ENCODE data around the gene TTLL7.

TTLL7 gene

GRCh38 chr1:83929184-83929583 lies 69.7 kb downstream of the TTLL7 start:
- no peak for TF ChIP-seq CTCF (IDR thresholded peaks at IDR 0.05; ENCODE audit: extremely low read depth, insufficient read depth, missing control alignments)
- in situ Hi-C loops (cut with MboI; ENCODE audit: low pct_unique_long_range_greater_than_20kb, low sequenced_read_pairs, unreplicated experiment) = loop anchor here (10.0 kb wide), 1 partner anchor 196 kb away; no protein-coding TSS in a partner anchor
- DNase-seq (ENCODE audit: low spot score) = no peak

GRCh38 chr1:83928396-83928795 lies 70.5 kb downstream of the TTLL7 start:
- no peak for TF ChIP-seq CTCF (IDR thresholded peaks at IDR 0.05; ENCODE audit: extremely low read depth, insufficient read depth, missing control alignments)
- DNase-seq (ENCODE audit: low spot score) = no peak
- in situ Hi-C loops (cut with MboI; ENCODE audit: low pct_unique_long_range_greater_than_20kb, low sequenced_read_pairs, unreplicated experiment) = loop anchor here (10.0 kb wide), 1 partner anchor 196 kb away; no protein-coding TSS in a partner anchor

DNA sequence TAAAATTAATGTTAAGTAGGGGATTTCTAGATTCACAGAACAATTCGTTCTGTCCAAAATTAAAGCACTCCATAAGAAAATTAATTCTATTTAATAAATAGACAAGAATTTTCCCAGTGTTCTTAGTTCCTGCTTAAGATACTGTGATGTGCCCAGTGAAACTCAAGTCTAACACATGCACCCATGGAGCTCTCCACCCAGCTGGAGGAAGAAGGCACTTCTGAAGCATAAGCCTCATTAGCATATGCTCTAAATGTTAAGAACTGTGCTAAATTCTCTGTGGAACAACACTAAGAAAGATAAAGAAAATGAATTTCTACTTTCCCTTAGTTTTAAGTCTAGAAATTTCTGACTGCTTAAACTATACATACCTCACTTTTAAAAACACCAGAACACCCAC lies 71.2 kb downstream of the TTLL7 start:
- no peak for TF ChIP-seq CTCF (IDR thresholded peaks at IDR 0.05; ENCODE audit: extremely low read depth, insufficient read depth, missing control alignments)
- in situ Hi-C loops (cut with MboI; ENCODE audit: low pct_unique_long_range_greater_than_20kb, low sequenced_read_pairs, unreplicated experiment) = loop anchor here (10.0 kb wide), 1 partner anchor 197 kb away; no protein-coding TSS in a partner anchor
- no peak for DNase-seq (ENCODE audit: low spot score)

- TF ChIP-seq CTCF (IDR thresholded peaks at IDR 0.05; ENCODE audit: extremely low read depth, insufficient read depth, missing control alignments) = no peak
- DNase-seq (ENCODE audit: low spot score) = no peak
- in situ Hi-C loops (cut with MboI; ENCODE audit: low pct_unique_long_range_greater_than_20kb, low sequenced_read_pairs, unreplicated experiment) = loop anchor here (10.0 kb wide), 1 partner anchor 198 kb away; no protein-coding TSS in a partner anchor
These were observed 71.9 kb downstream of the TTLL7 start for GRCh38 chr1:83927061-83927460.

DNA sequence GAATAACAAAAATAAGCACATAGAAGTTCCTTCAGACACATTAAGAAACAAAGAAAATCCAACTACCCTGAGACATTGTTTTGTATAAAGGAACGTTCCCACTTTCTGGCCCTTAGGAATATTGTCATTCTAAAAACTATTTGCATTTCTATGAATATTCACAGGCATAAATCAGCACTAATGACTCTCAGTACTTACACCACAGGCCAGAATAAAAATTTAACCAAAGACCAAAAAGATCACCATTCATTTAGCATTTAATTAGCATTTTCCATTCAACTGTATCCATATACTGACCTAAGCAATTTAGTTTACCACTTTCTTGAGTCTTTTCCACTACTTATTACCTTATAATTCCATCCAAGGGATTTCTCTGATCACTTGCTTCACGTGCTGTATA lies 75.4 kb downstream of the TTLL7 start:
- in situ Hi-C loops (cut with MboI; ENCODE audit: low pct_unique_long_range_greater_than_20kb, low sequenced_read_pairs, unreplicated experiment) = loop anchor here (10.0 to 25.0 kb wide), 2 partner anchors 201 to 839 kb away; no protein-coding TSS in a partner anchor
- no peak for DNase-seq (ENCODE audit: low spot score)
- no peak for TF ChIP-seq CTCF (IDR thresholded peaks at IDR 0.05; ENCODE audit: extremely low read depth, insufficient read depth, missing control alignments)

DNA sequence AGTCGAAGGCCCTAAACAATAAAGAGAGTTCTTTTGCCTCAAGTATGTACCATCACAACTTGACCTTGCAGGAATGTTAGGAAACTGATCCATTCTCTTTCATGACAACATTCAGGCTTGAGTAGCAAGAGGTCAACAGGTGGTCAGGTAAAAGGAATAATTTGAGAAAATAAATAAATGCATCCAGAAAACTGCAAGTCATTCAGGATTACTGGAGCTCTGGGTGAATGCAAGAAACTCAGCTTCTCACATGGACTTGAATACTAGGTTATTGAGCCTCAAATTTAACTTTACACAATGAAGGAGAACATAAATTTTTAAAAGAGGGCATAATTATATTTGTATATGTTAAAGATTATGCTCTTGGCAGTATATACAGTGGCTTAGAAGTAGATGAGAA lies 76.5 kb downstream of the TTLL7 start:
- DNase-seq (ENCODE audit: low spot score) = no peak

More for the DNA sequence above, 76.5 kb downstream of the TTLL7 start:
- no peak for TF ChIP-seq CTCF (IDR thresholded peaks at IDR 0.05; ENCODE audit: extremely low read depth, insufficient read depth, missing control alignments)
- in situ Hi-C loops (cut with MboI; ENCODE audit: low pct_unique_long_range_greater_than_20kb, low sequenced_read_pairs, unreplicated experiment) = loop anchor here (10.0 to 25.0 kb wide), 2 partner anchors 202 to 840 kb away; no protein-coding TSS in a partner anchor

All from GM13977 (cell line).